Breast epithelium (tissue), 3 donors: Measurements from ENCODE around the gene ZNF202.

Experiments
- CTCF ChIP-seq, 3 donors: fragments of 450-650 bp; IDR thresholded peaks; one replicate each; pipeline ENCODE4 v1.5.1; 2016 to 2017; ENCODE audit warnings: antibody characterized with exemption in 3 of 3, mild to moderate bottlenecking in 3 of 3, moderate library complexity in 3 of 3
- POLR2A ChIP-seq: fragments of 450-650 bp; IDR thresholded peaks from one replicate; pipeline ENCODE4 v1.6.1; 2016; ENCODE audit warnings: antibody characterized with exemption, mild to moderate bottlenecking, moderate library complexity

DNA sequence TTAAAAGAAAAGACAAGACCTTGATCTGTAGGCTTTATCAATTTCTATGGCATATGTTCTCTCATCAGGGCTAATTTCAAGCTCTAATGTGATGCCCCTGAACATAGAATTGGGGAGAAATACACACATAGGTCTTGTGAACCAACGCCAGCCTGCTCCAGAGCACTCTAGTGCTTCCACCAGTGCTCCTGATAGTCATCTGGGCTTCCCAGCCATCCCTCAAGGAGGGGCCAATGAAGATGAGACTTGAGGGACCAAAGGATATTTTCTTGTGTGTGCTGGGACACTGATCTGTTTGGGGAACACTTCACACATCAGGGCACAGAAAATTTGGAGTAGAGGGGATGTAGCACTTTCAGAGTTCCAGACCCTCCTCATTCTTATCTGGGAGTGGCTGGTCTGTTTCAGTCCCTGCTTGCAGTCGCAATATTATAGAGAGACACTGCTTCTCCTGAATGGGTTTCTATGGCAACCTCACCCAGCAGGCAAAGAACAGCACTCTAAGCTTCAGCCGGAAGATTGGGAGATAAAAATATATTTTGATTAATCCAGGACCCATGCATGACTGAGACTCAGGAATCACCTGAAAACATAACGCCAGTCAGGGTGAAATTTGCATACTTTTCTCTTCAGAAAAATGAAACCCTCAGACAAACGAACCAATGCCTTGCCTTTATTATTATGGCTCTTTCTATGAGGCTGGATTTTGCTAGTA lies 58.6 kb downstream of the ZNF202 start:
- TF ChIP-seq POLR2A (no peak), CTCF (IDR thresholded peaks at IDR 0.05) (no peak)
